ENCODE results near the gene E2F3.

E2F3 gene

DNA sequence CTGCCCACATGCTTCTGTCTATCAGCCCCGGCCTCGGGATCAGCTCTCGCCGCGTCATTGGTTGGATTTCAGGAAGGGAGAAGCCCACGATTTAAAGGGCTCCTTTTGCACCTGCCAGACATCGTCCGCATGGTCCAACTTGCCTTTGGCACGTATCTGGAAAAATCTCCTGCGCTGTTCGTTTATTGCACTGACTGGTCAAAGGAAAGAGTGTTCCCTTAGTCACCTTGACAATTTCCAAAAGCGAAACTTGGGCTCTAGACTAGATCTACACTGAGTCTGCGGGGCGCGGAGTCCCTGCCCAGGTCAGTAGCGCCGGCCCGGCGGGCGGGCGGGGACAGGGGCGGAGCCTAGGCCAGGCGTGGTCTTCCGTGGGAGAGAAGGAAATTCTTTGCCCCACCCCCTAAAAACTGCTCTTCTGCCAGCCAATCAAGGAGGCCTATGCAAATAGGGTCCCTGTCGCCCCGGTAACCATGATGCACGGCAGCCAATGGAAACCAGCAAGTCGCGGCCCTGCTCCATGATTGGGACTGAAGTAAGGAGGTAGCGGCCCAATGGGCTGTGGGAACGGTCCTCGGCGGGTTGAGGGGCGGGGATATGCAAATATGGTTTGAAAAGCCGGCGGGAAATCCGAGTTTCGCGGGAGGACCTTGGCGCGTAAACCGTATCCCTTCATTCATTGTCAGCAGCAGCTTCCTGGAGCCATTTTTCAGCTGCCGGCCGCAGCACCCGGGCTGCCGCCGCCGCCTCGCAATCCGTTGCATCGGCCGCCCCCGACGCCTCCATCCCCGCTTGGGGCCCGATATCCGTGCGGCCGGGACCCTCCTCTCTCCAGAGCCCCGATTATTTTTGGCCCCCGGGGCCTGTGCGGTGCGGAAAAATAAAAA lies at the start of gene E2F3:
TSS of gene E2F3 (plus strand) at position 675 of the 887 bp plus-strand sequence. CDS start 354 bp downstream, outside the sequence.
- in situ Hi-C loops (cut with HindIII; ENCODE audit: low pct_ligation_motif_present, low sequenced_read_pairs) = no loop called here
- H3K4me3 ChIP-seq (ENCODE audit: low read depth, low read length) = peak within 1 kb of the TSS; percentile 75
- TF ChIP-seq, protein P1, sequence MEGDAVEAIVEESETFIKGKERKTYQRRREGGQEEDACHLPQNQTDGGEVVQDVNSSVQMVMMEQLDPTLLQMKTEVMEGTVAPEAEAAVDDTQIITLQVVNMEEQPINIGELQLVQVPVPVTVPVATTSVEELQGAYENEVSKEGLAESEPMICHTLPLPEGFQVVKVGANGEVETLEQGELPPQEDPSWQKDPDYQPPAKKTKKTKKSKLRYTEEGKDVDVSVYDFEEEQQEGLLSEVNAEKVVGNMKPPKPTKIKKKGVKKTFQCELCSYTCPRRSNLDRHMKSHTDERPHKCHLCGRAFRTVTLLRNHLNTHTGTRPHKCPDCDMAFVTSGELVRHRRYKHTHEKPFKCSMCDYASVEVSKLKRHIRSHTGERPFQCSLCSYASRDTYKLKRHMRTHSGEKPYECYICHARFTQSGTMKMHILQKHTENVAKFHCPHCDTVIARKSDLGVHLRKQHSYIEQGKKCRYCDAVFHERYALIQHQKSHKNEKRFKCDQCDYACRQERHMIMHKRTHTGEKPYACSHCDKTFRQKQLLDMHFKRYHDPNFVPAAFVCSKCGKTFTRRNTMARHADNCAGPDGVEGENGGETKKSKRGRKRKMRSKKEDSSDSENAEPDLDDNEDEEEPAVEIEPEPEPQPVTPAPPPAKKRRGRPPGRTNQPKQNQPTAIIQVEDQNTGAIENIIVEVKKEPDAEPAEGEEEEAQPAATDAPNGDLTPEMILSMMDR (IDR thresholded peaks at IDR 0.05; ENCODE audit: low read depth, low read length, missing control alignments) = no peak
- no peaks in the 10 kb centered on the region for H3K27me3 ChIP-seq (replicated peaks)
- H3K36me3 ChIP-seq (replicated peaks) = no peaks in the 10 kb centered on the region
- H3K27ac ChIP-seq = peak within 1 kb of the TSS; percentile 92
- peak; percentile 100 for DNase-seq

DNA sequence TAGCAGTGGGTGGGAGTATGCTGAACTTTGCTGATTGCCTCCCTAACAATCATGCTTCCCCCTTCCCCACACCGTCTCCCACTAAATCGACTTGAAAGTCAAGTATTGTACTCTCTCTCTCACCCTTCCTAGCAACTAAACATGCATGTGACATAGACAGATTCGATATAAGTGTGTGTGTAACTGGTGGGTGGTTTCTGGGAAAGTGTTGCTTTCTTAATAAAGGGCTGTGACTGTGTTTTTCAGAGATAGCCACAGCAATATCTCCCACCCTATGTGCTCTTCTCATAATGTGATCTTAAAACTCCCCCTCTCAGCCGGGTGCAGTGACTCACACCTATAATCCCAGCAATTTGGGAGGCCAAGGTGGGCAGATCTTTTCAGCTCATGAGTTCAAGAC lies 49.3 kb upstream of the E2F3 start:
- Histone ChIP-seq H3K4me3 (ENCODE audit: low read depth, low read length) (no peak overlapping the region), H3K36me3 (replicated peaks) (no peaks in the 10 kb centered on the region), H3K27me3 (replicated peaks) (no peaks in the 10 kb centered on the region), H3K27ac (no peak overlapping the region)
- in situ Hi-C loops (cut with HindIII; ENCODE audit: low pct_ligation_motif_present, low sequenced_read_pairs) = no loop called here
- TF ChIP-seq, protein P1 (IDR thresholded peaks at IDR 0.05; ENCODE audit: low read depth, low read length, missing control alignments) = no peak
- DNase-seq = no peak

- Histone ChIP-seq H3K27ac (no peak overlapping the region), H3K4me3 (ENCODE audit: low read depth, low read length) (no peak overlapping the region), H3K27me3 (replicated peaks) (no peaks in the 10 kb centered on the region), H3K36me3 (replicated peaks) (no peaks in the 10 kb centered on the region)
- in situ Hi-C loops (cut with HindIII; ENCODE audit: low pct_ligation_motif_present, low sequenced_read_pairs) = no loop called here
- TF ChIP-seq, protein P1 (IDR thresholded peaks at IDR 0.05; ENCODE audit: low read depth, low read length, missing control alignments) = no peak
- DNase-seq = no peak
Observed at GRCh38 chr6:20353134-20353533, 48.5 kb upstream of the E2F3 start.

- in situ Hi-C loops (cut with HindIII; ENCODE audit: low pct_ligation_motif_present, low sequenced_read_pairs) = no loop called here
- TF ChIP-seq, protein P1 (IDR thresholded peaks at IDR 0.05; ENCODE audit: low read depth, low read length, missing control alignments) = no peak
Observed at GRCh38 chr6:20354366-20354765, 47.3 kb upstream of the E2F3 start.

GRCh38 chr6:20360471-20361119 lies 41.1 kb upstream of the E2F3 start:
- in situ Hi-C loops (cut with HindIII; ENCODE audit: low pct_ligation_motif_present, low sequenced_read_pairs) = no loop called here
- no peaks in the 10 kb centered on the region for H3K36me3 ChIP-seq (replicated peaks)
- DNase-seq = no peak
- H3K27me3 ChIP-seq (replicated peaks) = no peaks in the 10 kb centered on the region
- TF ChIP-seq, protein P1 (IDR thresholded peaks at IDR 0.05; ENCODE audit: low read depth, low read length, missing control alignments) = no peak
- H3K27ac ChIP-seq = no peak overlapping the region
- no peak overlapping the region for H3K4me3 ChIP-seq (ENCODE audit: low read depth, low read length)

More at GRCh38 chr6:20354366-20354765, 47.3 kb upstream of the E2F3 start:
- Histone ChIP-seq H3K36me3 (replicated peaks) (no peaks in the 10 kb centered on the region), H3K27ac (no peak overlapping the region), H3K27me3 (replicated peaks) (no peaks in the 10 kb centered on the region), H3K4me3 (ENCODE audit: low read depth, low read length) (no peak overlapping the region)
- DNase-seq = no peak

Data from brain microvascular endothelial cell (primary cell).